HuH-7 (cell line): Measurements from ENCODE around the gene UBE2QL1.

Experiments
- DNase-seq: peaks from one replicate; pipeline ENCODE4 v3.0.0; 2011; ENCODE audit warnings: low spot score

UBE2QL1 gene

GRCh38 chr5:6539060-6539459, 90.4 kb downstream of the UBE2QL1 start:
- DNase-seq, result no peak

- DNase-seq, result no peak
Measured at GRCh38 chr5:6540111-6540827, 91.6 kb downstream of the UBE2QL1 start.

- no peak for DNase-seq
Measured at GRCh38 chr5:6541256-6542013, 92.8 kb downstream of the UBE2QL1 start.

GRCh38 chr5:6542421-6543345, 94.0 kb downstream of the UBE2QL1 start:
- no peak for DNase-seq

GRCh38 chr5:6543346-6543730, 94.7 kb downstream of the UBE2QL1 start:
- no peak for DNase-seq

- no peak for DNase-seq
Measured at GRCh38 chr5:6543830-6544560, 95.3 kb downstream of the UBE2QL1 start.
